PC-3 (cell line): ENCODE data around the gene C8A.

Source experiments
- CTCF ChIP-seq: fragments of 300-600 bp; sonication (generic); conservative IDR thresholded peaks from 2 replicates; pipeline ENCODE4 v1.5.1; 2017; ENCODE audit warnings: antibody characterized with exemption, low read depth, mild to moderate bottlenecking, low read length
- EZH2 ChIP-seq: fragments of 300-600 bp; sonication (generic); IDR thresholded peaks from one replicate; pipeline ENCODE4 v1.6.1; 2017; ENCODE audit warnings: antibody characterized with exemption, mild to moderate bottlenecking, low read length; ENCODE audit not compliant: unreplicated experiment

DNA sequence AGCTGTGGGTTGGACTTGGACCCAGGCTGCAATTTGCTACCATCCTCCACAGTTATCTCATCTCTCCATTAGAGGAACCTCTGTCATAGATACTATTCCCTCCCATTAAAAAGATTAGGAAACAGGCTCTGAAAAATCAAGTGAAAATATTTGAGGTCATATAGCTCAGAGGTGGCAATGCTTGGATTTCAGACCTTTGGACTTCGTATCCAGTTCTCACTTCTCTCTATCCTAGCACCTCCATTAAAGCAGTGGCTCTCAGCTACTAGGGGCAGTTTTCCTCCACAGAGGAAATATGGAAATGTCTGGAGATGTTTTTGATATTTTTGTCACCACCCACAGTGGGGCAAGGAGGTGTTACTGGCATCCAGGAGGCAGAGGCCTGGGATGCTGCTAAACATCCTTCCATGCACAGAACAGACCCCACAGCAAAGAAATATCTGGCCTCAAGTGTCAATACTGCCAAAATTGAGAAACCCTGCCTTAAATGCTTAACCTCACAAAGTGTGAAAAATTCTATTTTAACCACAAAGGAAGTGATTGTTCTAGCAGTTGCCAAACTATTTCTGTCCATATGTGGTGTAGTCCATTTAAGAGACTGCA, 54.1 kb downstream of the C8A start:
- TF ChIP-seq CTCF (no peak), EZH2 (no peak)
